OCI-LY1 (cell line): Measurements from ENCODE around the gene ST6GALNAC4.

ENCODE experiments used
- EZH2 ChIP-seq: fragments of 200-600 bp; sonication (generic), shearing (Covaris generic); IDR thresholded peaks from 2 replicates; pipeline ENCODE4 v1.8.0; 2017; ENCODE audit warnings: borderline replicate concordance, mixed run types, mild to moderate bottlenecking, antibody characterized with exemption, low read length, moderate library complexity, mixed read lengths
- TF ChIP-seq, protein P1 (sequence below): fragments of 200-600 bp; sonication (generic), shearing (Covaris generic); IDR thresholded peaks from 2 replicates; pipeline ENCODE4 v1.5.1; 2017; ENCODE audit warnings: mild to moderate bottlenecking, antibody characterized with exemption, low read length, moderate library complexity, mixed read lengths

- TF ChIP-seq, protein P1, sequence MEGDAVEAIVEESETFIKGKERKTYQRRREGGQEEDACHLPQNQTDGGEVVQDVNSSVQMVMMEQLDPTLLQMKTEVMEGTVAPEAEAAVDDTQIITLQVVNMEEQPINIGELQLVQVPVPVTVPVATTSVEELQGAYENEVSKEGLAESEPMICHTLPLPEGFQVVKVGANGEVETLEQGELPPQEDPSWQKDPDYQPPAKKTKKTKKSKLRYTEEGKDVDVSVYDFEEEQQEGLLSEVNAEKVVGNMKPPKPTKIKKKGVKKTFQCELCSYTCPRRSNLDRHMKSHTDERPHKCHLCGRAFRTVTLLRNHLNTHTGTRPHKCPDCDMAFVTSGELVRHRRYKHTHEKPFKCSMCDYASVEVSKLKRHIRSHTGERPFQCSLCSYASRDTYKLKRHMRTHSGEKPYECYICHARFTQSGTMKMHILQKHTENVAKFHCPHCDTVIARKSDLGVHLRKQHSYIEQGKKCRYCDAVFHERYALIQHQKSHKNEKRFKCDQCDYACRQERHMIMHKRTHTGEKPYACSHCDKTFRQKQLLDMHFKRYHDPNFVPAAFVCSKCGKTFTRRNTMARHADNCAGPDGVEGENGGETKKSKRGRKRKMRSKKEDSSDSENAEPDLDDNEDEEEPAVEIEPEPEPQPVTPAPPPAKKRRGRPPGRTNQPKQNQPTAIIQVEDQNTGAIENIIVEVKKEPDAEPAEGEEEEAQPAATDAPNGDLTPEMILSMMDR = no peak
- no peak for TF ChIP-seq EZH2
Measured at GRCh38 chr9:127954831-127955293, 38.0 kb upstream of the ST6GALNAC4 start.
